IMR-90 (cell line): ENCODE results near the gene RAB43. TPM values are rescaled to one million over a fixed set of nuclear protein-coding genes. Genes with fewer than 3 reads are reported as not detected.
A peak's percentile ranks its signal among the peaks of the same experiment; 100 is the strongest.

ENCODE experiments used
- ATAC-seq: fragments of 200-7000 bp; cut with Tn5 transposase; 2 replicates; pipeline ENCODE4 v1.9.1; 2020; ENCODE audit warnings: low read depth, mild to moderate bottlenecking, moderate library complexity
- BruUV-seq: library from RNA; stranded (reverse); fragments of 400-500 nt; replicated peaks from 2 replicates; lab custom pipeline; 2021; lab: Mats Ljungman, UMichigan
- CTCF ChIA-PET: fragments of 300-600 bp; formaldehyde crosslinking; extraction: SDS; loops from one replicate; lab custom pipeline; 2021; ENCODE audit warnings: antibody characterized with exemption; lab: Yijun Ruan, JAX
- POLR2A ChIA-PET: fragments of 300-600 bp; sonication (Branson Sonifier 250); formaldehyde crosslinking; loops from one replicate; lab custom pipeline; 2022; ENCODE audit warnings: antibody characterized with exemption; ENCODE audit not compliant: unreplicated experiment; lab: Charles Lee
- DNase-seq: peaks from one replicate; pipeline ENCODE4 v3.0.0; 2013
- H2AFZ ChIP-seq: replicated peaks from 2 replicates; pipeline ENCODE3; 2013; ENCODE audit warnings: low read length, mild to moderate bottlenecking; ENCODE audit not compliant: poor library complexity
- H2AK5ac ChIP-seq: 2 replicates; pipeline ENCODE4 v1.6.1; 2013; ENCODE audit warnings: low read depth, low read length, inconsistent platforms
- H2AK9ac ChIP-seq: replicated peaks from 2 replicates; pipeline ENCODE3; 2013; ENCODE audit warnings: mild to moderate bottlenecking, low read depth, low read length, moderate library complexity; ENCODE audit not compliant: poor library complexity
- H2BK120ac ChIP-seq: 2 replicates; pipeline ENCODE4 v1.6.1; 2013; ENCODE audit warnings: low read depth, low read length, inconsistent platforms
- H2BK15ac ChIP-seq: 3 replicates; pipeline ENCODE4 v1.6.1; 2013; ENCODE audit warnings: low read depth, low read length, inconsistent platforms
- H2BK20ac ChIP-seq: 2 replicates; pipeline ENCODE4 v1.6.1; 2013; ENCODE audit warnings: low read depth, mild to moderate bottlenecking, inconsistent platforms, low read length, moderate library complexity
- H2BK5ac ChIP-seq: 2 replicates; pipeline ENCODE4 v1.6.1; 2013; ENCODE audit warnings: mild to moderate bottlenecking, low read depth, low read length, inconsistent platforms; ENCODE audit not compliant: poor library complexity, severe bottlenecking
- H3K14ac ChIP-seq: replicated peaks from 2 replicates; pipeline ENCODE4 v1.6.1; 2013; ENCODE audit warnings: low read depth, low read length, inconsistent platforms
- H3K18ac ChIP-seq: 2 replicates; pipeline ENCODE4 v1.6.1; 2013; ENCODE audit warnings: low read depth, low read length, control low read depth
- H3K23ac ChIP-seq: 2 replicates; pipeline ENCODE4 v1.6.1; 2013; ENCODE audit warnings: low read depth, low read length, inconsistent platforms
- H3K27ac ChIP-seq: 2 replicates; pipeline ENCODE4 v1.5.1; 2013; ENCODE audit warnings: mild to moderate bottlenecking, control low read depth, low read length; ENCODE audit not compliant: insufficient read depth
- H3K27me3 ChIP-seq: 2 replicates; pipeline ENCODE4 v1.6.1; 2013; ENCODE audit warnings: low read length; ENCODE audit not compliant: control insufficient read depth, insufficient read depth
- H3K36me3 ChIP-seq: 2 replicates; pipeline ENCODE4 v1.6.1; 2013; ENCODE audit warnings: low read length, mixed read lengths; ENCODE audit not compliant: control insufficient read depth, insufficient read depth
- H3K4ac ChIP-seq: 2 replicates; pipeline ENCODE4 v1.6.1; 2013; ENCODE audit warnings: low read depth, low read length, inconsistent platforms
- H3K4me1 ChIP-seq: 2 replicates; pipeline ENCODE4 v1.6.1; 2013; ENCODE audit warnings: low read length, mixed read lengths; ENCODE audit not compliant: control insufficient read depth, insufficient read depth
- H3K4me2 ChIP-seq: 2 replicates; pipeline ENCODE4 v1.6.1; 2013; ENCODE audit warnings: low read depth, mild to moderate bottlenecking, control low read depth, low read length, moderate library complexity
- H3K4me3 ChIP-seq: 2 replicates; pipeline ENCODE4 v1.5.1; 2013; ENCODE audit warnings: low read depth, mild to moderate bottlenecking, control low read depth, low read length, moderate library complexity; ENCODE audit not compliant: insufficient read depth
- H3K56ac ChIP-seq: 2 replicates; pipeline ENCODE4 v1.6.1; 2013; ENCODE audit warnings: low read length, inconsistent platforms; ENCODE audit not compliant: insufficient read depth; ENCODE audit errors: extremely low read depth
- H3K79me1 ChIP-seq, 2 experiments: 2 replicates each; pipeline ENCODE4 v1.6.1; 2013; ENCODE audit warnings: low read length in 2 of 2, inconsistent platforms in 1 of 2, low read depth in 1 of 2
- H3K9ac ChIP-seq: 2 replicates; pipeline ENCODE4 v1.6.1; 2013; ENCODE audit warnings: low read depth, low read length, control low read depth
- H3K9me1 ChIP-seq: 2 replicates; pipeline ENCODE4 v1.6.1; 2013; ENCODE audit warnings: low read length, inconsistent platforms; ENCODE audit not compliant: insufficient read depth
- H3K9me3 ChIP-seq: 2 replicates; pipeline ENCODE4 v1.6.1; 2013; ENCODE audit warnings: low read length; ENCODE audit not compliant: control insufficient read depth, insufficient read depth
- H4K20me1 ChIP-seq: 2 replicates; pipeline ENCODE4 v1.6.1; 2013; ENCODE audit warnings: low read length, inconsistent platforms; ENCODE audit not compliant: insufficient read depth
- H4K5ac ChIP-seq: 2 replicates; pipeline ENCODE4 v1.6.1; 2013; ENCODE audit warnings: mild to moderate bottlenecking, low read depth, low read length, control low read depth
- H4K8ac ChIP-seq, 2 experiments: 2 replicates each; pipeline ENCODE4 v1.6.1; 2013; ENCODE audit warnings: low read depth in 2 of 2, low read length in 2 of 2, control low read depth in 1 of 2, inconsistent platforms in 1 of 2
- H4K91ac ChIP-seq: 2 replicates; pipeline ENCODE4 v1.6.1; 2013; ENCODE audit warnings: low read depth, low read length, inconsistent platforms; ENCODE audit not compliant: insufficient read depth
- CHD1 ChIP-seq: IDR thresholded peaks from 2 replicates; pipeline ENCODE4 v1.6.1; 2012; ENCODE audit warnings: low read depth, low read length, improper control_type of control experiment
- WGBS, 2 experiments: methylation state at CpG; one replicate each; pipeline versions ENCODE4 v1.1.5 to v1.1.7; 2013; ENCODE audit warnings: missing lambda C conversion rate in 2 of 2; ENCODE audit not compliant: insufficient read length in 1 of 2; ENCODE audit errors: extremely low coverage in 2 of 2; 5-methylcytosine and 5-hydroxymethylcytosine counted together
- dilution Hi-C: fragments of 300-500 bp; cut with HindIII; formaldehyde crosslinking; loops from one replicate; pipeline ENCODE4 v1.14.3; 2018; ENCODE audit warnings: low sequenced_read_pairs; ENCODE audit not compliant: unreplicated experiment
- in situ Hi-C: fragments of 300-500 bp; cut with MboI; formaldehyde crosslinking; loops from 3 replicates; pipeline ENCODE4 v1.14.3; 2019; ENCODE audit warnings: low sequenced_read_pairs, inconsistent platforms, mixed read lengths
- intact Hi-C: fragments of 100-400 bp; cut with micrococcal nuclease; formaldehyde crosslinking; loops from 2 replicates; pipeline ENCODE4 v1.10.0; 2022
- polyA plus RNA-seq, 3 experiments: library from polyadenylated mRNA; depleted of rRNA; stranded (reverse); fragments of >200 nt; gene quantifications; 2 replicates each; pipeline ENCODE4 v1.2.3, GENCODE V29; 2012; ENCODE audit warnings: low replicate concordance in 1 of 3
- total RNA-seq: library from RNA; depleted of rRNA; stranded (reverse); fragments of >200 nt; gene quantifications from 2 replicates; pipeline ENCODE4 v1.2.3, GENCODE V29; 2012

RAB43 gene
- total and polyA plus RNA-seq, 2 of the 4 experiments (the other 2 are of a cell fraction), result 9.9 to 14.0 TPM

DNA sequence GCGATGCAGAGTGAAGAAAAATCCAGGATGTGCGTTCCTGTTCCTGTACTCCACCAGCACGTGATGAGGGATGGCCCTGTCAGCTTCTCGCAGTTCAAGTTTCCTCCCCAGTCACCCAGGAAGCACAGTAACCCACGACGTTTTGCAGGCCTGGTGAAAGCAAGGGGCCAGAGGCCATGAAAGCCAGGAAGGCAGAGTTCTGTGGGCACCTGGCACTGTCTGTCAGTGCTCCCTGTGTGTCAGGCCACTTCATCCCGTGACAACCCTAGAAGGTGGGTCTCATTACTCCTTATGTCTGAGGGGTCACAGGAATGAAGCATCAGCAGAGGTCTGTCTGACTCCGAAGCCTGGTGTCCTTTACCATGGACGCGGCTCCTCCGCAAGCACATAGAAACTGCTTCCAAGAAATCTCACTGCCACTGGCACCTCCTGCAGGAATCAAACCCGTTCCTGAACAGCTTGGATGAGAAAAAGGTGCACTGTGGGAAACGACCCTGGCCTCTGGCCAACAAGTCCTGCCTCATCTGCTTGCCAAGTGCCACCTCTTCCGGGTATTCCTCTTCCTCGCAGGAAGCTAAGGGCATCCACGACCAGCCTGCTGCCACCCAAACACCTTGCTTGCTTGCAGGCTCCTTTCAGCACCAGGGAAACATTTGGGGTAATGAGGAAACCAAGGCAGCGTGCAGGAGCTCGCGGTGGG lies 14.6 kb downstream of the RAB43 start:
- no peak for TF ChIP-seq CHD1
- no peak overlapping the region for H3K23ac ChIP-seq
- no peaks in the 10 kb centered on the region for H3K27me3 ChIP-seq
- H3K9ac ChIP-seq, result no peak overlapping the region
- H3K4ac ChIP-seq, result no peak overlapping the region
- no peak overlapping the region for H3K18ac ChIP-seq
- H4K8ac ChIP-seq, result no peak overlapping the region
- peaks cover 22% of the 10 kb centered on the region for H3K36me3 ChIP-seq
- no peak overlapping the region for H2BK15ac ChIP-seq
- H2AK5ac ChIP-seq, result no peak overlapping the region
- H3K4me1 ChIP-seq, result no peaks in the 10 kb centered on the region
- in situ Hi-C loops (no loop called here), dilution Hi-C loops (no loop called here), intact Hi-C loops (no loop called here)
- no peak for ATAC-seq
- no peak overlapping the region for H2BK20ac ChIP-seq
- no peak overlapping the region for H4K91ac ChIP-seq
- no peak overlapping the region for H3K56ac ChIP-seq
- H4K20me1 ChIP-seq, result peaks cover 75% of the 10 kb centered on the region
- H2AK9ac ChIP-seq, result peak overlapping the region; percentile 39
- no peaks in the 10 kb centered on the region for H3K9me3 ChIP-seq
- no peak overlapping the region for H2AFZ ChIP-seq
- 94% methylated on average over 12 of the region's 19 CpGs; no CpG with 5 or more reads in 1 of the 2 experiments for WGBS, 2 experiments
- H3K14ac ChIP-seq, result no peak overlapping the region
- no peak overlapping the region for H4K5ac ChIP-seq
- DNase-seq, result no peak
- BruUV-seq, result no TSS peak
- no peak overlapping the region for H3K27ac ChIP-seq
- H3K9me1 ChIP-seq, result peaks cover 3% of the 10 kb centered on the region
- H3K4me2 ChIP-seq, result no peak overlapping the region
- POLR2A ChIA-PET, result interaction anchor here (0.6 kb wide), 1 partner anchor 23 kb away, joined by 7 read pairs; no protein-coding TSS in a partner anchor
- no peak overlapping the region for H2BK120ac ChIP-seq
- no peak overlapping the region for H2BK5ac ChIP-seq
- H3K4me3 ChIP-seq, result no peak overlapping the region
- CTCF ChIA-PET, result no interaction called here
- peaks cover 29 to 79% of the 10 kb centered on the region in 2 experiments for H3K79me1 ChIP-seq
